GM18858 (cell line): Measurements from ENCODE around the gene SFN.
"Not testable (repeated sequence)": the region's sequence is repeated elsewhere in the genome, so short reads cannot be mapped to it uniquely, and the experiment has no call there.

ENCODE experiments used
- ATAC-seq: cut with Tn5 transposase; IDR thresholded peaks from one replicate; pipeline ENCODE4 v1.9.1; 2021; ENCODE audit not compliant: unreplicated experiment

The SFN gene

GRCh38 chr1:26862781-26863684 is at the start of gene SFN:
SFN (plus strand) TSS chr1:26863149; CDS start chr1:26863213, 64 bp downstream.
- no peak for ATAC-seq

- no peak for ATAC-seq
These were observed 48.6 kb upstream of the SFN start for GRCh38 chr1:26814377-26814776.

GRCh38 chr1:26814893-26815292 is 48.1 kb upstream of the SFN start:
- ATAC-seq: no peak

- ATAC-seq: peak; percentile 78
These were observed 42.1 kb upstream of the SFN start for GRCh38 chr1:26820784-26821269.

- no peak for ATAC-seq
These were observed 40.1 kb upstream of the SFN start for GRCh38 chr1:26822737-26823395.

- ATAC-seq: no peak
These were observed 38.2 kb upstream of the SFN start for GRCh38 chr1:26824731-26825130.

- ATAC-seq: peak; percentile 43
These were observed 36.5 kb upstream of the SFN start, which contains the start of gene ZDHHC18 for GRCh38 chr1:26826261-26827105. ZDHHC18 (plus strand) TSS chr1:26826688; CDS start chr1:26826805, 117 bp downstream.

- ATAC-seq: no peak
These were observed 35.8 kb upstream of the SFN start for GRCh38 chr1:26827106-26827604.

GRCh38 chr1:26827663-26828062 is 35.3 kb upstream of the SFN start:
- ATAC-seq: no peak

- ATAC-seq: no peak
These were observed 34.4 kb upstream of the SFN start for GRCh38 chr1:26828411-26828991.

GRCh38 chr1:26829184-26829911 is 33.6 kb upstream of the SFN start:
- no peak for ATAC-seq

- ATAC-seq: no peak
These were observed 31.9 kb upstream of the SFN start for GRCh38 chr1:26831059-26831458.

GRCh38 chr1:26831546-26832248 is 31.3 kb upstream of the SFN start:
- no peak for ATAC-seq

- no peak for ATAC-seq
These were observed 30.5 kb upstream of the SFN start for GRCh38 chr1:26832249-26832960.

- ATAC-seq: peak; percentile 61
These were observed 29.2 kb upstream of the SFN start for GRCh38 chr1:26833432-26834405.

GRCh38 chr1:26837665-26838064 is 25.3 kb upstream of the SFN start:
- not testable (repeated sequence) for ATAC-seq
